GM18511 (cell line): Measurements from ENCODE around the gene PPP1R1B.

Experiments
- ATAC-seq: cut with Tn5 transposase; IDR thresholded peaks from one replicate; pipeline ENCODE4 v1.9.1; 2021; ENCODE audit warnings: mild to moderate bottlenecking, moderate library complexity; ENCODE audit not compliant: unreplicated experiment

The PPP1R1B gene

GRCh38 chr17:39678340-39679116, 51.8 kb downstream of the PPP1R1B start:
- no peak for ATAC-seq

GRCh38 chr17:39679521-39680192, 52.9 kb downstream of the PPP1R1B start:
- ATAC-seq: no peak

GRCh38 chr17:39683295-39683939, 56.7 kb downstream of the PPP1R1B start:
- ATAC-seq: no peak

GRCh38 chr17:39684369-39685192, 57.8 kb downstream of the PPP1R1B start:
- ATAC-seq: no peak
